Activated CD4-positive, CD25-positive, alpha-beta regulatory T cell (primary cell): Measurements from ENCODE around the gene SCARB1.

Experiments used
- DNase-seq, 4 experiments: peaks; one replicate each; lab custom pipeline; 2025; lab: John Stamatoyannopoulos, UW

Gene SCARB1

DNA sequence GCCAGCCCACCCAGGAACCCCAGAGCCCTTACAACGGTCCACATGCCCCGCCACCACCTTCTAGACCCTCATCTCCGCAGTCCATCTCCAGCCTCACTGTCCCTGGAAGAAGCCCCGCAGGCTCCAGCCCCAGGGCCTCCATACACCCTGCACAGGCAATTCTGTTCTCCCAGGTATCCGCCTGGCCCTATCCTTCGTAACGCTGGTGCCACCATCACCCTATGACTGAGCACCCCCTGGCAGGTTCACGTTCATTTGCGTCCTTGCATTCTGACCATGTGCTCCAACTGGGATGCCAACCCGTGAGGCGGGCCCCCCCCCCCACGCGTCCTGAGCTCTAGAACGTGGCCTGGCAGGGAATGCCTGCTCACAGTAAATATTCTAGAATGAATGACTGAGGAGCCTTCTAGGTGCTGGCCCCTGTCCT, 675 bp upstream of the SCARB1 start:
- DNase-seq = no peak

DNA sequence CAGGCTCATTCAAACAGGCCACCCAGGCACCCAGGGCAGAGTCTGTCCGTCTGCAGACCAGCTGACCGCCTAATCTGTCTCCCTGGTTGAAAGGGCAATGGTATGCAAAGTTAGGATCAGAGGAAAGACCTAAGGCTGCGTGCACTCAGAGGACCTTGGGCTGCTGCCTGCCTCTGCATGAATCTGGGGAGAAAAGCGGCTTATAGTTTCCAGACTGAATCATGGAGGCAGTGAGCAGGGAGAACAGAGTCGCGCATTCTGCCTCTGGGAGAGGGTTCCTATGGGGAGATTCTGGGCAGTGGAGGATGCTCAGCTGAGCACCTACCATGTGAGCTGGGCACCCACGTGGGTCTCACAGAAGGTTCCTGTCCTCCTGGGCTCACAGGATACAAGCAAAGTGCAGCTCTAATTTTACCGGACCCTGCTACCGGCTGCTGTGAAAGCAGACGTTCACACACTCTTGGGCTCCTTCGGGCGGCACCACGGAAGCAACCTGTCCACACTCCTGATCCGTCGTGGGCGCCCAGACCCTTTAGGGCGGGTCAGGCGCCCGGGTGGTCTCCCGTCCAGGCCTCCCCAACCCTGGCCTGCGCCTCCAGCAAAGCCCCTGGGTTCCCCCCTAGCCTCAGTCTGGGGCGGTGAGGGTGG, 772 bp downstream of the SCARB1 start:
- DNase-seq = no peak

DNA sequence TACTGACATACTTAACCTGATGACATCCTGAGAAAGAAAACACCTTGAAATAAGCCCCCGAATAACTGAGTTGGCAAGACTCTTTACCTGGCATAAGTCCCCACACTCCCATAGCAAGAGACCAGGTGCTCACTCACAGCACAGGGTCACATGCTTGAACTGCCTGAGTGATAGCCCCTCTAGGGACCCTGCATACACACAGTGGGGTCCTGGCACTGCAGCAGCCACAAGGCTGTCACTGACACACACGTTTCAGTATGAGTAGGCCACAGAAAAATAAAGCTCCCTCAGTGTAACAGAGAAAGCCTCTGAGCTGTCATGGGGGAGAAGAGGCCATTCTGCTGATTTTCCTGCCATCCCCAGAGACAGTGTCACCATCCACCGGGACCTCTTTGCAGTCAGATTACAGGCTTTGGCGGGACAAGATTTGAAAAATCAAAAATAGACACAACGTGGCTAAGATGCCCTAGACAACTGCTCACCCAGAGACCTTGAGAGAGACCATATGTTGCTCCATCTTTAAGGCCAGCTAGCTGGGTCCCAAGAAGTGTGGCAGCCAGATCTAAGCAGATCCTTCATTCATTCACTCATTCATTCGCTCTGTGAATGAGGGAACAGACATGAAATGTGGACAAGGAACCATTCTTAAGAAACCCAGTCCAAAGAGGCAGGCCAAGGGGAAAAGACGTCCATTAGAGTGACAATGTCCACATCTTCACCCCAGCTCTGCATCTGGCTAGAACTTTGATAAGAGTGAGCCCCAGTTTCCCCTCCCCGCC, 1.6 kb downstream of the SCARB1 start:
- DNase-seq = no peak

GRCh38 chr12:124861492-124861891, 2.2 kb downstream of the SCARB1 start:
- no peak for DNase-seq

GRCh38 chr12:124857921-124858461, 5.7 kb downstream of the SCARB1 start:
- no peak for DNase-seq

DNA sequence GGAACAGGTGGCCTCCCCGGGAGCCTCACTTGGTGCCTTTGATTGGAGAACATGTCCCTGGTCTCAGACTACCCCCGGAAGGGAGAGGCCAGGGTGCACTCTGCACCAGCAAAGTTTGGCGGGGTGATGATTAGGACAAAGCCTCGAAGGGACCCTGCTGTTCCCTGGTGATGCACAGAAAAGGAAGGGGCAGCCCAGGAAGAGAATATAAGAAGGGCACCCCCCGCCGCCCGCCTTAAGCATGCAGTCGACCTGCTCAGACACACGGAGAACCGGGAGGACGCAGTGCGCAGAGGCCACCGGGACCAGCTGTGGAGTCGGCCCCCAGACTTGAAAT, 6.9 kb downstream of the SCARB1 start:
- DNase-seq = no peak

DNA sequence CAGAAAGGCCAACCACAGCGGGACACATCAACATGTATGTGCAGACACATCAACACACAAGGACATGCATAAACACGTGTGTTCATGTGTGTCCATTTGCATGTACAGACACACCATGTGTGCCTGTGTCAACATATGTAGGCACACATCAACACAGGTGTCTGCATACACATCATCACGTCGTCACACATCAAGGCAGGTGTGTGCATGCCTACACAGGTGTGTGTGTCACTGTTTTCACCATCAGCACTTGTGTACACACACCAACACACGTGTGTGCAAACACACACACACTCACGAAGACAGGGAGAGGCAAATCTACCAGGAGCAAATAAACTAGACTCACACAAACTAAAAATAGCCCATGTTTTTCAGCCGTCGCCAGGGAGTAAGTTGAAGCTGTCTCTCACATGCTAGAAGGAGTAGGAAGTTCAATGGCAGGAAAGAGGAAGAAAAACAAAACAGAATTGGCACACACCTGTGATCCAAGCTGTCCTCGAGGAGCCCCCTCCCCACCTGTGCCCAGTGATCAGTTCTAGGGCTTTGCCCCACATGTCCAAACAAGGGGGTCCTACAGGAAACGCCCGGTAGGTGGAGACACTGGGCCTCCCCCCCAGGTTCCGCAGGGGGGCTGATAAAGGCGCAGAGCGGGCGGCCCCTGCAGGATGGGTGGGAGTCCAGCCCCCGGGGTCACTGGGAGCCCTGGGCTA, 7.4 kb downstream of the SCARB1 start:
- DNase-seq = no peak

DNA sequence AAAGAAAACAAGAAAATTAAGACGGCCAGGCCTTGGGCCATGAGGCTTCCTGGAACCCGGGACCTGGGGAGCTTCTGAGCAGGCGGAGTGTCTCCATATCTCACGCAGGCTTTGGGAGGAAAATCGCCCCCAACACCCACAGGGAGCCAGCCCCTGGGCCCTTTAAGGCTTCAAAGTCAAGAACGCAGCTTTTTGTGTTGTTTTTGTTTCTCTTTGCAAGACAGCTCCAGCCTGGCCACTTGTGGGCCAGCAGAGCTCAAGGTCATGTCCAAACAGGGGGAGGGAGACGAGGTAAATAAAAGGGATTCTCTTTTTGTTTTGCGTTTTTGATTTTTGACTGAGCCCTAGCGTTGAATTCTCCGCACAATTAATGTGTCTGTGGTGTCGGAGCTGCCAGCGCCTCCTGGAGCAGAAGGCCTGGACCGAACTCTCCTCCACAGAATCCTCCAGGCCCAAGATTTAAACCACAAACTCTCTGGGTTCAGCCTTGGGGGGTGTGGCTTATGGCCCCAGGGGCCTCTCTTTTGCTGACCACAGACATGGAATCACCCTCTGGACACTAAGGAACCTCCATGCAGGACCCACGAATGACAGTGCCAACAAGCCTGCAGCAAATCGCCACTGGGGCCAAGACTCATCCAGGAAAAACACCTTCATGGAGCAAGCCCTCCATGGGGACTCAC, 8.2 kb downstream of the SCARB1 start:
- no peak for DNase-seq

- no peak for DNase-seq
Observed at GRCh38 chr12:124854637-124855184, 9.0 kb downstream of the SCARB1 start.

- no peak for DNase-seq
Observed at GRCh38 chr12:124853781-124854636, 9.7 kb downstream of the SCARB1 start.

DNA sequence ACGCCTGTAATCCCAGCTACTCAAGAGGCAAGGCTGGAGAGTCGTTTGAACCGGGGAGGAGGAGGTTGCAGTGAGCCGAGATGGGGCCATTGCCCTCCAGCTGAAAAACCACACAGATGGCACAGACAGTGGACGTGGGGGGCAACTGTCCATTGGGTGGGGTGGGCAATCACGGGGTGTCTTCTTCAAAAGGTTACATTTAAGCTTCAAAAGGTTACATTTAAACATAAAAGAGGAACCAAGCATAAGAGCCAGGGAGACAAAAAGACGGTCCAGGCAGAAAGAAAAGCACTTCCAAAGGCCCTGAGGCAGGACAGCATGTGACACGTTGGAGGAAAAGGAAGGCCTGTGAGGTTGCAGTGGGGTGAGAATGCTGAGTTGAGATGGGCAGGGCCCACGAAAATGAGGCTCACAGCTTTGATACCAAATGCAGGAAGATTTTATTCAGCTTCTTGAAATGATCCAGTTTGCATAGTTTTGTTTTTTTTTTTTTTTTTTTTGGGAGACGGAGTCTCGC, 10.7 kb downstream of the SCARB1 start:
- no peak for DNase-seq

DNA sequence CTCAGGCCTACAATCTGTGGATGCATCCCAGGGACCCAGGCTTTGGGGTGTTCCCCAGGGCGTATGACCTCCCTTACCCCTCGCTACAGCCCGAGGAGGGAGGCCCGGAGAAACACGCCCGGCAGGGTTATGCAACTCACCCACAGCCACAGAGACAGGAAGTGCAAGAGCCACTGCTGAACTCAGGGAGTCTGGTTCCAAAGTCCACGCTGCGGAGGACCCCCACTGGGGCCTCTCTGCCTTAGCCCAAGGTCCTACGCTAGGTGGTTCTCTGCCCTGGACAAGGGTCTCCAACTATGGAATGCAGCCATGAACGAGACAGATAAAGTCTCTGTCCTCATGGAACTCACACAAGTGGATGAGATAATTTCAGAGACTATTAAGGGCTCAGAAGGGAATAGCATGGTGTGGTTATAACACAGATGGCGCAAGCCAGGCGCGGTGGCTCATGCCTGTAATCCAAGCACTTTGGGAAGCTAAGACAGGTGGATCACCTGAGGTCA, 11.3 kb downstream of the SCARB1 start:
- no peak for DNase-seq

GRCh38 chr12:124851342-124851741, 12.3 kb downstream of the SCARB1 start:
- DNase-seq = no peak

GRCh38 chr12:124849382-124849781, 14.3 kb downstream of the SCARB1 start:
- no peak for DNase-seq

- DNase-seq = no peak
Observed at GRCh38 chr12:124848621-124849380, 14.9 kb downstream of the SCARB1 start.

DNA sequence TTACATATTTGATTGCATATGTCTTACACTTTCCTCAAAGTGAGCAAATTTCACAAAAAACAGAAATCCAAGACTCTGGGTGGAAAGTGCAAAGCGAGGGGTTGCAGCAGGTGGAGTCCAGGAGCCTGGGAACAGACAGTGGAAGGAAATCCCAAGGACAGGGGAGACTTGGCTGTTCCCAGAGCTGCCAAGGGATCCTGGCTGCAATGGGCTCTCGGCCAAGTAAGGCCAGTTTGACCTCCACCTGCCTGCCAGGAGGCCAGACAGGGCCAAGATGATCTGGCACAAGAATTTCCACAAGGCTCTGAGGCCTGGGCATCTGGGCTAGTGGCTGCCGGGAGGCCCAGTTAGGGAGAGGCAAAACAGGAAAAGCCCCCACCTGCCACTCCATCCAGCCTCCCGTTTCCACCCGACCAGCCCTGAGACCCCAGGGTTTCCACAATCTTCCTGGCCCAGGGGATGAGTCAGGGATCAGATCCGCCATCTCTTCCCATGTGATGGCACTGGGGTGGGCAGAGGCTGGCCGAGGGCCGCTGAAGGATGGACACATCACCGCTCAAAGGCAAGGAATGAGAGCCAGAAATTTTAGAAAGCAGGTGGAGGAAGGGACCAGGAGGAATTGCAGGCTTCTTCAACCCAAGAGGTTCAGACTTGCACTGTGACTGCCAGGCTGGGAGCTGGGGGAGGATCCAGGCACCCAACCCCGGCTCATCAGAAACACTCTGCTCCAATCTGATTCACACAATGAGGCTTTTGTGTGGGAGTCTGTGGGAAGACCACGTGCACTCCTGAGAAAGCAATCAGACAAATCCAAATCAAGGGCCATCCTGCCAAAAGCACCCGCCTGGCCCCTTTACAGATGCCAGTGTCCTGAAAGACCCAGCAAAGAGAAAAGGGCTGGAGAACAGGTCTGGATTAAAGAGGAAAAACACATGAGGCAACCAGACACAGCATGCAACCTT, 16.3 kb downstream of the SCARB1 start:
- DNase-seq = no peak

GRCh38 chr12:124844411-124845397, 19.0 kb downstream of the SCARB1 start:
- DNase-seq = no peak
